ENCODE measurements around the gene ATM. TPM values are rescaled to one million over a fixed set of nuclear protein-coding genes. Genes with fewer than 3 reads are reported as not detected.

The ATM gene, protein sequence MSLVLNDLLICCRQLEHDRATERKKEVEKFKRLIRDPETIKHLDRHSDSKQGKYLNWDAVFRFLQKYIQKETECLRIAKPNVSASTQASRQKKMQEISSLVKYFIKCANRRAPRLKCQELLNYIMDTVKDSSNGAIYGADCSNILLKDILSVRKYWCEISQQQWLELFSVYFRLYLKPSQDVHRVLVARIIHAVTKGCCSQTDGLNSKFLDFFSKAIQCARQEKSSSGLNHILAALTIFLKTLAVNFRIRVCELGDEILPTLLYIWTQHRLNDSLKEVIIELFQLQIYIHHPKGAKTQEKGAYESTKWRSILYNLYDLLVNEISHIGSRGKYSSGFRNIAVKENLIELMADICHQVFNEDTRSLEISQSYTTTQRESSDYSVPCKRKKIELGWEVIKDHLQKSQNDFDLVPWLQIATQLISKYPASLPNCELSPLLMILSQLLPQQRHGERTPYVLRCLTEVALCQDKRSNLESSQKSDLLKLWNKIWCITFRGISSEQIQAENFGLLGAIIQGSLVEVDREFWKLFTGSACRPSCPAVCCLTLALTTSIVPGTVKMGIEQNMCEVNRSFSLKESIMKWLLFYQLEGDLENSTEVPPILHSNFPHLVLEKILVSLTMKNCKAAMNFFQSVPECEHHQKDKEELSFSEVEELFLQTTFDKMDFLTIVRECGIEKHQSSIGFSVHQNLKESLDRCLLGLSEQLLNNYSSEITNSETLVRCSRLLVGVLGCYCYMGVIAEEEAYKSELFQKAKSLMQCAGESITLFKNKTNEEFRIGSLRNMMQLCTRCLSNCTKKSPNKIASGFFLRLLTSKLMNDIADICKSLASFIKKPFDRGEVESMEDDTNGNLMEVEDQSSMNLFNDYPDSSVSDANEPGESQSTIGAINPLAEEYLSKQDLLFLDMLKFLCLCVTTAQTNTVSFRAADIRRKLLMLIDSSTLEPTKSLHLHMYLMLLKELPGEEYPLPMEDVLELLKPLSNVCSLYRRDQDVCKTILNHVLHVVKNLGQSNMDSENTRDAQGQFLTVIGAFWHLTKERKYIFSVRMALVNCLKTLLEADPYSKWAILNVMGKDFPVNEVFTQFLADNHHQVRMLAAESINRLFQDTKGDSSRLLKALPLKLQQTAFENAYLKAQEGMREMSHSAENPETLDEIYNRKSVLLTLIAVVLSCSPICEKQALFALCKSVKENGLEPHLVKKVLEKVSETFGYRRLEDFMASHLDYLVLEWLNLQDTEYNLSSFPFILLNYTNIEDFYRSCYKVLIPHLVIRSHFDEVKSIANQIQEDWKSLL (N-terminal part only)
- 139 and 163 TPM in 2 replicates for total RNA-seq

DNA sequence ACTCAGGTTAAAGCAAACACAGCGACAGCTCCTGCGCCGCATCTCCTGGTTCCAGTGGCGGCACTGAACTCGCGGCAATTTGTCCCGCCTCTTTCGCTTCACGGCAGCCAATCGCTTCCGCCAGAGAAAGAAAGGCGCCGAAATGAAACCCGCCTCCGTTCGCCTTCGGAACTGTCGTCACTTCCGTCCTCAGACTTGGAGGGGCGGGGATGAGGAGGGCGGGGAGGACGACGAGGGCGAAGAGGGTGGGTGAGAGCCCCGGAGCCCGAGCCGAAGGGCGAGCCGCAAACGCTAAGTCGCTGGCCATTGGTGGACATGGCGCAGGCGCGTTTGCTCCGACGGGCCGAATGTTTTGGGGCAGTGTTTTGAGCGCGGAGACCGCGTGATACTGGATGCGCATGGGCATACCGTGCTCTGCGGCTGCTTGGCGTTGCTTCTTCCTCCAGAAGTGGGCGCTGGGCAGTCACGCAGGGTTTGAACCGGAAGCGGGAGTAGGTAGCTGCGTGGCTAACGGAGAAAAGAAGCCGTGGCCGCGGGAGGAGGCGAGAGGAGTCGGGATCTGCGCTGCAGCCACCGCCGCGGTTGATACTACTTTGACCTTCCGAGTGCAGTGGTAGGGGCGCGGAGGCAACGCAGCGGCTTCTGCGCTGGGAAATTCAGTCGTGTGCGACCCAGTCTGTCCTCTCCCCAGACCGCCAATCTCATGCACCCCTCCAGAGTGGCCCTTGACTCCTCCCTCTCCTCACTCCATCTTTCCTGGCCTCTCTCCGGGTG is at the start of gene ATM, which contains the start of gene NPAT:
TSS of gene ATM (plus strand) at position 494 of the 774 bp plus-strand sequence. CDS start 4,558 bp downstream, outside the sequence.
TSS of gene NPAT (minus strand) at position 65 of the 774 bp plus-strand sequence. CDS start 102 bp downstream, outside the sequence.

Other genes starting within 250 kb of the ATM start
- 22.6 and 28.5 TPM in 2 replicates for gene CUL5, start 214.2 kb upstream of the ATM start, total RNA-seq
- 145 and 173 TPM in 2 replicates for gene ACAT1, start 101.5 kb upstream of the ATM start, total RNA-seq
- 6.3 and 8.2 TPM in 2 replicates for gene NPAT, start 429 bp upstream of the ATM start, total RNA-seq
- 1.6 and 1.9 TPM in 2 replicates for gene C11orf65, start 244.5 kb downstream of the ATM start, total RNA-seq

Data from bronchial smooth muscle cell (primary cell).